K562 (cell line): ENCODE data around the gene NDUFAF2. TPM values are rescaled to one million over a fixed set of nuclear protein-coding genes. Genes with fewer than 3 reads are reported as not detected.

Experiments used
- ATAC-seq: fragments of 200-7000 bp; cut with Tn5 transposase; 3 replicates; pipeline ENCODE4 v1.9.1; 2020; ENCODE audit warnings: moderate library complexity
- BruUV-seq: library from RNA; stranded (reverse); fragments of 400-500 nt; replicated peaks from 2 replicates; lab custom pipeline; 2021; lab: Mats Ljungman, UMichigan
- CTCF ChIA-PET: fragments of 300-600 bp; formaldehyde crosslinking; extraction: SDS; loops from one replicate; lab custom pipeline; 2021; ENCODE audit warnings: low intra/inter-chr PET ratio; lab: Yijun Ruan, JAX
- POLR2A ChIA-PET: fragments of 300-600, 350-650 bp; sonication (Branson Sonifier 250); formaldehyde crosslinking; extraction: SDS; loops from one replicate; lab custom pipeline; 2021; ENCODE audit warnings: antibody characterized with exemption, inconsistent platforms; lab: Yijun Ruan, JAX
- DNase-seq, 4 experiments: peaks; one replicate each; pipeline versions ENCODE4 v3.0.0 to v3.0.0-alpha.2; 2011 to 2018; ENCODE audit warnings: low spot score in 3 of 4, mixed read lengths in 3 of 4; ENCODE audit errors: extremely low read depth in 1 of 4
- FAIRE-seq: peaks from 2 replicates; lab custom pipeline; 2011; peaks lifted over from hg19 to GRCh38; lab: Jason Lieb, UNC
- H2AFZ ChIP-seq: 2 replicates; pipeline ENCODE4 v1.6.0; 2011; ENCODE audit warnings: low read depth, low read length, control low read depth, inconsistent platforms
- H3K27ac ChIP-seq: fragments of 200-600 bp; 3 replicates; pipeline ENCODE4 v1.8.0; 2011; ENCODE audit warnings: low read depth, mild to moderate bottlenecking, control low read depth, inconsistent platforms, low read length, moderate library complexity, mixed read lengths; ENCODE audit errors: extremely low read depth
- H3K27me3 ChIP-seq, 2 experiments: fragments of 300-600 bp in 1 of 2; 2 replicates in 1 of 2; 3 replicates in 1 of 2; pipeline versions ENCODE4 v1.6.0 to v1.8.0; 2011; ENCODE audit warnings: inconsistent platforms in 2 of 2, low read length in 2 of 2, mild to moderate bottlenecking in 1 of 2, mixed read lengths in 1 of 2, moderate library complexity in 1 of 2; ENCODE audit not compliant: control insufficient read depth in 2 of 2, insufficient read depth in 2 of 2
- H3K36me3 ChIP-seq: fragments of 300-600 bp; 3 replicates; pipeline ENCODE4 v1.8.0; 2011; ENCODE audit warnings: mild to moderate bottlenecking, low read length, inconsistent platforms; ENCODE audit not compliant: control insufficient read depth, insufficient read depth
- H3K4me1 ChIP-seq, 2 experiments: fragments of 200-600 bp in 1 of 2; replicated peaks in 1 of 2; 2 replicates in 1 of 2; 3 replicates in 1 of 2; pipeline versions ENCODE4 v1.5.1 to v1.8.0; 2011; ENCODE audit warnings: inconsistent platforms in 2 of 2, low read length in 2 of 2, mild to moderate bottlenecking in 1 of 2, mixed read lengths in 1 of 2, moderate library complexity in 1 of 2; ENCODE audit not compliant: control insufficient read depth in 2 of 2, insufficient read depth in 2 of 2
- H3K4me2 ChIP-seq: 2 replicates; pipeline ENCODE4 v1.6.1; 2011; ENCODE audit warnings: low read length, control low read depth, inconsistent platforms, mixed read lengths; ENCODE audit not compliant: insufficient read depth
- H3K4me3 ChIP-seq: fragments of 200-600 bp; sonication (generic), shearing (Covaris generic); 2 replicates; pipeline ENCODE4 v1.5.1; 2016; ENCODE audit warnings: control low read depth, inconsistent platforms
- H3K79me2 ChIP-seq: fragments of 200-600 bp; 3 replicates; pipeline ENCODE4 v1.8.0; 2011; ENCODE audit warnings: low read length, inconsistent platforms; ENCODE audit not compliant: control insufficient read depth, insufficient read depth
- H3K9ac ChIP-seq, 2 experiments: 2 replicates each; pipeline versions ENCODE4 v1.6.0 to v1.6.1; 2011; ENCODE audit warnings: low read depth in 2 of 2, low read length in 2 of 2, control low read depth in 1 of 2, inconsistent platforms in 1 of 2, mild to moderate bottlenecking in 1 of 2, mixed read lengths in 1 of 2; ENCODE audit not compliant: insufficient read depth in 1 of 2
- H3K9me1 ChIP-seq: one replicate; pipeline ENCODE4 v1.6.0; 2011; ENCODE audit warnings: inconsistent platforms, mild to moderate bottlenecking, low read length, moderate library complexity; ENCODE audit not compliant: control insufficient read depth, insufficient read depth
- H3K9me3 ChIP-seq: replicated peaks from 2 replicates; pipeline ENCODE4 v1.5.1; 2011; ENCODE audit warnings: low read depth, low read length, inconsistent platforms; ENCODE audit not compliant: control insufficient read depth, insufficient read depth
- H4K20me1 ChIP-seq: replicated peaks from 2 replicates; pipeline ENCODE4 v1.6.1; 2011; ENCODE audit warnings: low read length, inconsistent platforms, mixed read lengths; ENCODE audit not compliant: control insufficient read depth, insufficient read depth
- AFF1 ChIP-seq, 2 experiments: fragments of 450-650 bp; IDR thresholded peaks; 2 replicates each; pipeline ENCODE4 v1.6.1; 2018; ENCODE audit warnings: mild to moderate bottlenecking in 2 of 2, low read depth in 1 of 2; ENCODE audit not compliant: partially characterized antibody in 2 of 2
- ATF1 ChIP-seq, 2 experiments: fragments of 450-650 bp in 1 of 2; IDR thresholded peaks; 2 replicates each; pipeline ENCODE4 v1.6.1; 2016; ENCODE audit warnings: missing compliant biosample characterization in 1 of 2, missing genetic modification characterization in 1 of 2
- ERF ChIP-seq: fragments of 450-650 bp; formaldehyde crosslinking; IDR thresholded peaks from 2 replicates; pipeline ENCODE4 v1.4.0; 2020; ENCODE audit warnings: mild to moderate bottlenecking, mixed read lengths
- HEY1 ChIP-seq: fragments of 250-450 bp; sonication (Bioruptor Pico); IDR thresholded peaks from 2 replicates; pipeline ENCODE4 v1.5.0; 2020; ENCODE audit warnings: mild to moderate bottlenecking, moderate library complexity, borderline replicate concordance
- KHSRP ChIP-seq: fragments of 450-650 bp; IDR thresholded peaks from 2 replicates; pipeline ENCODE4 v1.6.1; 2017
- NFRKB ChIP-seq: fragments of 450-650 bp; IDR thresholded peaks from 2 replicates; pipeline ENCODE4 v1.6.1; 2016; ENCODE audit warnings: low read depth
- NR3C1 ChIP-seq: sonication (generic); formaldehyde crosslinking; IDR thresholded peaks from 2 replicates; pipeline ENCODE4 v1.8.1; 2022; ENCODE audit warnings: missing genetic modification reagents
- SIRT6 ChIP-seq: IDR thresholded peaks from one replicate; pipeline ENCODE4 v1.6.1; 2012; ENCODE audit warnings: low read depth, mild to moderate bottlenecking, control low read depth, inconsistent platforms, low read length, moderate library complexity
- SMARCA4 ChIP-seq: fragments of 450-650 bp; IDR thresholded peaks from 2 replicates; pipeline ENCODE4 v1.6.1; 2016
- SRSF1 ChIP-seq: fragments of 200-400 bp; formaldehyde crosslinking; IDR thresholded peaks from 2 replicates; pipeline ENCODE4 v1.6.1; 2017; ENCODE audit warnings: mild to moderate bottlenecking, low read depth, low read length, moderate library complexity
- SRSF7 ChIP-seq: fragments of 200-400 bp; formaldehyde crosslinking; optimal IDR thresholded peaks from 2 replicates; pipeline ENCODE3; 2017; ENCODE audit warnings: mild to moderate bottlenecking, low read depth, low read length
- ZNF133 ChIP-seq: fragments of 250-450 bp; sonication (Bioruptor Pico); IDR thresholded peaks from 2 replicates; pipeline ENCODE4 v1.4.0; 2020; ENCODE audit warnings: mild to moderate bottlenecking
- ZNF217 ChIP-seq: sonication (generic); formaldehyde crosslinking; IDR thresholded peaks from 2 replicates; pipeline ENCODE4 v1.8.0; 2022; ENCODE audit warnings: mild to moderate bottlenecking, missing genetic modification reagents
- ZNF778 ChIP-seq: fragments of 450-650 bp; formaldehyde crosslinking; IDR thresholded peaks from 2 replicates; pipeline ENCODE4 v1.4.0; 2020; ENCODE audit warnings: mild to moderate bottlenecking, moderate library complexity
- in situ Hi-C: fragments of 300-500 bp; cut with MboI; formaldehyde crosslinking; loops from 4 replicates; pipeline ENCODE4 v1.15.0; 2018; ENCODE audit warnings: inconsistent platforms, mixed read lengths
- intact Hi-C: fragments of 100-400 bp; cut with micrococcal nuclease; formaldehyde crosslinking; loops from 2 replicates; pipeline ENCODE4 v1.14.2; 2022
- polyA plus RNA-seq, 8 experiments: library from polyadenylated mRNA; depleted of rRNA in 4 of 8; stranded (reverse) in 5 of 8; unstranded in 3 of 8; fragments of >200 nt; fragmentation: Nextera tagmentation in 2 of 8; fragmentation: Illumina TruSeq in 1 of 8; extraction: Ambion mirVana in 2 of 8; extraction: Trizol in 1 of 8; gene quantifications; 2 replicates each; pipeline versions ENCODE4 v1.2.1 to v1.2.3, GENCODE V29; 2011 to 2014; ENCODE audit warnings: inconsistent platforms in 1 of 8, missing spikeins in 1 of 8
- total RNA-seq, 7 experiments: library from RNA; depleted of rRNA in 6 of 7; stranded (reverse); fragments of >200 nt in 6 of 7; fragmentation: Illumina TruSeq in 2 of 7; extraction: Trizol in 2 of 7; gene quantifications; 2 replicates each; pipeline versions ENCODE4 v1.2.1 to v1.2.3, GENCODE V29; 2011 to 2021; ENCODE audit warnings: low replicate concordance in 1 of 7

The NDUFAF2 gene
- total and polyA plus RNA-seq, 9 of the 15 experiments (the other 6 are each of a cell fraction or from before 2014, with no cell fraction given): 56.0 to 155 (median 95.9) TPM

- no peak for DNase-seq
- H2AFZ ChIP-seq: no peak overlapping the region
- H3K9me1 ChIP-seq: no peaks in the 10 kb centered on the region
- in situ Hi-C loops (loop anchor here (25.0 kb wide), 1 partner anchor 566 kb away; no protein-coding TSS in a partner anchor), intact Hi-C loops (no loop called here)
- no peaks in the 10 kb centered on the region for H3K27me3 ChIP-seq
- FAIRE-seq: no peak
- no peak overlapping the region for H3K27ac ChIP-seq
- no peaks in the 10 kb centered on the region for H3K79me2 ChIP-seq
- peaks cover 8% of the 10 kb centered on the region; the same call in 2 of the 3 replicates for H3K36me3 ChIP-seq
- BruUV-seq: no TSS peak
- CTCF ChIA-PET: no interaction called here
- H3K9ac ChIP-seq: no peak overlapping the region
- H3K4me3 ChIP-seq: no peak overlapping the region
- H4K20me1 ChIP-seq: no peaks in the 10 kb centered on the region
- no peak for ATAC-seq
- no peaks in the 10 kb centered on the region; the same call in 1 of the 2 replicates for H3K9me3 ChIP-seq
- TF ChIP-seq NFRKB (no peak), SMARCA4 (no peak), ZNF778 (CRISPR knock-in tag) (no peak), AFF1 (IDR thresholded peaks at IDR 0.05; ENCODE audit: low read depth in 1 of 2, partially characterized antibody in 2 of 2) (no peak), NR3C1 (CRISPR knock-in tag) (no peak), ZNF217 (CRISPR knock-in tag) (no peak), SIRT6 (no peak), ATF1 (CRISPR knock-in tag; IDR thresholded peaks at IDR 0.05) (no peak), ATF1 (tag; IDR thresholded peaks at IDR 0.05) (no peak), SRSF1 (no peak), KHSRP (no peak), HEY1 (CRISPR knock-in tag) (no peak), ZNF133 (no peak), SRSF7 (no peak), ERF (CRISPR knock-in tag) (no peak)
- POLR2A ChIA-PET: no interaction called here
- H3K4me2 ChIP-seq: no peak overlapping the region
- no peaks in the 10 kb centered on the region for H3K4me1 ChIP-seq
Measured at GRCh38 chr5:61071526-61071925, 126.5 kb downstream of the NDUFAF2 start.
